SK-N-SH treated with all-trans-retinoic acid at 6 μM for 48 hours (cell line): ENCODE results near the gene FRMD4A.

Experiments
- ATAC-seq: fragments of 200-7000 bp; cut with Tn5 transposase; 3 replicates; pipeline ENCODE4 v1.9.1; 2020; ENCODE audit warnings: mild to moderate bottlenecking, moderate library complexity
- ARNTL ChIP-seq: fragments of 450-650 bp; formaldehyde crosslinking; IDR thresholded peaks from 2 replicates; pipeline ENCODE4 v1.5.0; 2020; ENCODE audit warnings: low read depth, mild to moderate bottlenecking, moderate library complexity, borderline replicate concordance
- BACH2 ChIP-seq: fragments of 250-450 bp; sonication (Bioruptor Pico); IDR thresholded peaks from 2 replicates; pipeline ENCODE4 v1.9.0; 2021; ENCODE audit warnings: mild to moderate bottlenecking, borderline replicate concordance
- CREB5 ChIP-seq: fragments of 250-450 bp; sonication (Bioruptor Pico); IDR thresholded peaks from 2 replicates; pipeline ENCODE4 v1.5.1; 2020; ENCODE audit warnings: low read depth, mild to moderate bottlenecking, moderate library complexity
- CSDC2 ChIP-seq: fragments of 250-450 bp; sonication (Bioruptor Pico); IDR thresholded peaks from 2 replicates; pipeline ENCODE4 v1.5.0; 2020; ENCODE audit warnings: mild to moderate bottlenecking, moderate library complexity
- CSRNP3 ChIP-seq: fragments of 250-450 bp; sonication (Bioruptor Pico); IDR thresholded peaks from 2 replicates; pipeline ENCODE4 v1.5.1; 2021; ENCODE audit warnings: mild to moderate bottlenecking, moderate library complexity
- ESRRG ChIP-seq: fragments of 250-450 bp; sonication (Bioruptor Pico); IDR thresholded peaks from 2 replicates; pipeline ENCODE4 v1.6.1; 2021; ENCODE audit warnings: mild to moderate bottlenecking
- GLIS3 ChIP-seq: fragments of 250-450 bp; sonication (Bioruptor Pico); IDR thresholded peaks from 2 replicates; pipeline ENCODE4 v1.5.0; 2020; ENCODE audit warnings: mild to moderate bottlenecking, moderate library complexity
- ISL1 ChIP-seq: fragments of 250-450 bp; sonication (Bioruptor Pico); IDR thresholded peaks from 2 replicates; pipeline ENCODE4 v2.1.2; 2022; ENCODE audit warnings: mild to moderate bottlenecking, moderate library complexity
- OSR1 ChIP-seq: fragments of 250-450 bp; sonication (Bioruptor Pico); IDR thresholded peaks from 2 replicates; pipeline ENCODE4 v1.8.0; 2022; ENCODE audit warnings: moderate library complexity, mild to moderate bottlenecking, inconsistent platforms
- PATZ1 ChIP-seq: fragments of 250-450 bp; sonication (Bioruptor Pico); IDR thresholded peaks from 2 replicates; pipeline ENCODE4 v1.8.0; 2020; ENCODE audit warnings: mild to moderate bottlenecking, moderate library complexity, borderline replicate concordance
- POU6F1 ChIP-seq: fragments of 250-450 bp; sonication (Bioruptor Pico); IDR thresholded peaks from 2 replicates; pipeline ENCODE4 v1.8.0; 2021; ENCODE audit warnings: low read depth, mild to moderate bottlenecking, moderate library complexity, borderline replicate concordance
- PPARA ChIP-seq: fragments of 250-450 bp; sonication (Bioruptor Pico); IDR thresholded peaks from 2 replicates; pipeline ENCODE4 v1.5.0; 2020; ENCODE audit warnings: mild to moderate bottlenecking, borderline replicate concordance
- RARB ChIP-seq: fragments of 250-450 bp; sonication (Bioruptor Pico); IDR thresholded peaks from 2 replicates; pipeline ENCODE4 v1.8.0; 2021; ENCODE audit warnings: mild to moderate bottlenecking, moderate library complexity
- SNAI2 ChIP-seq: fragments of 250-450 bp; sonication (Bioruptor Pico); IDR thresholded peaks from 2 replicates; pipeline ENCODE4 v1.5.0; 2020; ENCODE audit warnings: mild to moderate bottlenecking, moderate library complexity
- TCF4 ChIP-seq: fragments of 250-450 bp; sonication (Bioruptor Pico); IDR thresholded peaks from 2 replicates; pipeline ENCODE4 v1.8.0; 2021; ENCODE audit warnings: mild to moderate bottlenecking, moderate library complexity, borderline replicate concordance
- TOX ChIP-seq: fragments of 250-450 bp; sonication (Bioruptor Pico); IDR thresholded peaks from 2 replicates; pipeline ENCODE4 v1.8.0; 2021; ENCODE audit warnings: mild to moderate bottlenecking, moderate library complexity, borderline replicate concordance
- TSHZ2 ChIP-seq: fragments of 250-450 bp; sonication (Bioruptor Pico); IDR thresholded peaks from 2 replicates; pipeline ENCODE4 v1.5.0; 2020; ENCODE audit warnings: mild to moderate bottlenecking, moderate library complexity
- ZC3H10 ChIP-seq: fragments of 250-450 bp; sonication (Bioruptor Pico); IDR thresholded peaks from 2 replicates; pipeline ENCODE4 v1.5.1; 2021; ENCODE audit warnings: mild to moderate bottlenecking, moderate library complexity
- ZFP3 ChIP-seq: fragments of 250-450 bp; sonication (Bioruptor Pico); IDR thresholded peaks from 2 replicates; pipeline ENCODE4 v1.5.0; 2020; ENCODE audit warnings: mild to moderate bottlenecking, moderate library complexity
- ZNF565 ChIP-seq: fragments of 450-650 bp; formaldehyde crosslinking; conservative IDR thresholded peaks from 2 replicates; pipeline ENCODE4 v1.5.0; 2020; ENCODE audit warnings: low read depth, mild to moderate bottlenecking, moderate library complexity
- ZNF70 ChIP-seq: fragments of 450-650 bp; formaldehyde crosslinking; IDR thresholded peaks from 2 replicates; pipeline ENCODE4 v1.5.0; 2020; ENCODE audit warnings: mild to moderate bottlenecking, moderate library complexity
- ZNF8 ChIP-seq: fragments of 450-650 bp; formaldehyde crosslinking; IDR thresholded peaks from 2 replicates; pipeline ENCODE4 v1.5.0; 2020; ENCODE audit warnings: mild to moderate bottlenecking, moderate library complexity

The FRMD4A gene

GRCh38 chr10:13636776-13637175 lies 693.9 kb downstream of the FRMD4A start:
- ATAC-seq: no peak
- TF ChIP-seq ZNF565 (CRISPR knock-in tag) (no peak), CSDC2 (no peak), ZNF8 (CRISPR knock-in tag) (no peak), GLIS3 (no peak), OSR1 (no peak), PPARA (no peak), BACH2 (no peak), TCF4 (CRISPR knock-in tag) (no peak), CREB5 (CRISPR knock-in tag) (no peak), ESRRG (CRISPR knock-in tag) (no peak), ISL1 (no peak), ZNF70 (CRISPR knock-in tag) (no peak)

GRCh38 chr10:13634207-13634606 lies 696.5 kb downstream of the FRMD4A start:
- no peak for ATAC-seq
- TF ChIP-seq TSHZ2 (CRISPR knock-in tag) (no peak), CSRNP3 (no peak), SNAI2 (CRISPR knock-in tag) (no peak), CSDC2 (no peak), ISL1 (no peak), ZNF70 (CRISPR knock-in tag) (no peak), GLIS3 (no peak), TOX (no peak)
- TF ChIP-seq, all 23 proteins: peak for 0

- ATAC-seq: peak; percentile 27; the same call in 2 of the 3 replicates
- TF ChIP-seq PATZ1 (no peak), ZFP3 (CRISPR knock-in tag) (no peak), ZNF565 (CRISPR knock-in tag) (no peak), ZC3H10 (CRISPR knock-in tag) (no peak), GLIS3 (no peak), CSDC2 (no peak), ARNTL (CRISPR knock-in tag) (no peak), CSRNP3 (no peak), BACH2 (no peak), POU6F1 (CRISPR knock-in tag) (no peak), RARB (no peak)
- TF ChIP-seq, all 23 proteins: peak for 0
These were observed 697.0 kb downstream of the FRMD4A start for GRCh38 chr10:13633689-13634088.
